Endodermal cell (in vitro differentiated cells): ENCODE data around the gene HAUS1. TPM values are rescaled to one million over a fixed set of nuclear protein-coding genes. Genes with fewer than 3 reads are reported as not detected.
"Not testable (repeated sequence)": the region's sequence is repeated elsewhere in the genome, so short reads cannot be mapped to it uniquely, and the experiment has no call there.

Experiments used
- DNase-seq: peaks from one replicate; pipeline ENCODE4 v3.0.0-alpha.2; 2017
- H3K27ac ChIP-seq: 2 replicates; pipeline ENCODE4 v1.5.1; 2013; ENCODE audit warnings: mild to moderate bottlenecking, low read depth, low read length, moderate library complexity
- H3K27me3 ChIP-seq: 2 replicates; pipeline ENCODE4 v1.6.1; 2013; ENCODE audit warnings: mild to moderate bottlenecking, low read length, moderate library complexity; ENCODE audit not compliant: insufficient read depth, control insufficient read depth, poor library complexity, severe bottlenecking
- H3K36me3 ChIP-seq: 2 replicates; pipeline ENCODE4 v1.7.0; 2013; ENCODE audit warnings: mild to moderate bottlenecking, low read length, moderate library complexity; ENCODE audit not compliant: control insufficient read depth, insufficient read depth
- H3K4me1 ChIP-seq: one replicate; pipeline ENCODE4 v1.7.0; 2013; ENCODE audit warnings: low read length; ENCODE audit not compliant: control insufficient read depth, insufficient read depth
- H3K4me3 ChIP-seq: 2 replicates; pipeline ENCODE4 v1.5.1; 2013; ENCODE audit warnings: mild to moderate bottlenecking, low read length, moderate library complexity
- H3K9ac ChIP-seq: 2 replicates; pipeline ENCODE4 v1.6.1; 2013; ENCODE audit warnings: mild to moderate bottlenecking, low read length, moderate library complexity; ENCODE audit not compliant: poor library complexity, severe bottlenecking; ENCODE audit errors: extremely low read depth
- H3K9me3 ChIP-seq: 2 replicates; pipeline ENCODE4 v1.6.1; 2013; ENCODE audit warnings: mild to moderate bottlenecking, low read length, moderate library complexity; ENCODE audit not compliant: control insufficient read depth
- H3K27ac Mint-ChIP-seq: 2 replicates; pipeline ENCODE4 v1.8.0; 2020; ENCODE audit warnings: mixed read lengths
- H3K27me3 Mint-ChIP-seq: 2 replicates; pipeline ENCODE4 v1.8.0; 2021; ENCODE audit warnings: mild to moderate bottlenecking, mixed read lengths; ENCODE audit not compliant: insufficient read depth
- H3K36me3 Mint-ChIP-seq: 2 replicates; pipeline ENCODE4 v1.8.0; 2020; ENCODE audit warnings: low read depth, mixed read lengths
- H3K4me1 Mint-ChIP-seq: 2 replicates; pipeline ENCODE4 v1.8.0; 2020; ENCODE audit warnings: mixed read lengths
- H3K4me3 Mint-ChIP-seq: 2 replicates; pipeline ENCODE4 v1.8.0; 2020; ENCODE audit warnings: mild to moderate bottlenecking, moderate library complexity, mixed read lengths
- H3K9me3 Mint-ChIP-seq: 2 replicates; pipeline ENCODE4 v1.8.0; 2020; ENCODE audit warnings: mild to moderate bottlenecking, mixed read lengths
- CTCF ChIP-seq: fragments of 200-600 bp; sonication (generic); conservative IDR thresholded peaks from 2 replicates; pipeline ENCODE4 v1.5.0; 2021; ENCODE audit warnings: antibody characterized with exemption, mild to moderate bottlenecking
- WGBS, 2 experiments: methylation state at CpG; one replicate each; pipeline versions ENCODE4 v1.1.5 to v1.1.7; 2013; ENCODE audit warnings: missing lambda C conversion rate in 2 of 2, mixed read lengths in 1 of 2; ENCODE audit not compliant: insufficient coverage in 1 of 2, insufficient read length in 1 of 2; 5-methylcytosine and 5-hydroxymethylcytosine counted together
- total RNA-seq, 2 donors: library from RNA; stranded (reverse); fragmentation: NEBNext Ultra II Directional in 1 of 2; extraction: Animal tissue kit (Norgen Biotek cat#: 25700) in 1 of 2; gene quantifications; 2 replicates in 1 of 2; 3 replicates in 1 of 2; pipeline ENCODE4 v1.2.1, GENCODE V29; 2021

HAUS1 gene
- total RNA-seq, 2 donors from 2014 or later: 80.1 to 130 TPM

- Mint-ChIP-seq H3K4me1 (peaks cover 10% of the 10 kb centered on the region), H3K36me3 (peaks cover 79% of the 10 kb centered on the region), H3K27me3 (no peaks in the 10 kb centered on the region), H3K27ac (no peak overlapping the region), H3K9me3 (no peaks in the 10 kb centered on the region), H3K4me3 (no peak overlapping the region)
- 100% methylated on average over 1 of the region's 1 CpG; no CpG with 5 or more reads in 1 of the 2 experiments for WGBS, 2 experiments
- Histone ChIP-seq H3K27me3 (no peaks in the 10 kb centered on the region), H3K9me3 (no peaks in the 10 kb centered on the region), H3K4me1 (peaks cover 4% of the 10 kb centered on the region), H3K27ac (no peak overlapping the region), H3K36me3 (peaks cover 71% of the 10 kb centered on the region), H3K4me3 (no peak overlapping the region), H3K9ac (no peak overlapping the region)
- no peak for DNase-seq
- no peak for TF ChIP-seq CTCF
Observed at GRCh38 chr18:46080156-46080555, 24.0 kb upstream of the HAUS1 start.

DNA sequence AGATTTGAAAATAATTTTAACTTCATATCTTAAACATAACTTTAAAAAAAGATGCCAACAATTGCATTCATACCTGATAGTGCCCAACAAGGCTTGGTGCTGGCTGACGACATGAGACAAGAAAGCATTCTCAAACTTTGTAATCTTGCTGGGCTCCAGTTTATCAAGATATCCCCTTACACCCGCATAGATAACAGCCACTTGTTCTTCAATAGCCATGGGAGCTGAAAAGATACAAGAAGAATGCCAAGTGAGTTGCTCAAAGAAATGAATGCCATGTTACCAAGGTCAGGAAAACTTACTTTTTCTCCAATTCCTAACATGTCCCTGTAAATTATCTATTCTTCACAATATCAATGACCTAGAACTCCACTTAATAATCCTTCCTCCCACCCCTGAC is 19.8 kb upstream of the HAUS1 start:
- 55 to 66% methylated on average over 2 of the region's 2 CpGs for WGBS, 2 experiments
- Histone ChIP-seq H3K27ac (peak overlapping the region; percentile 6), H3K9me3 (peaks cover 4% of the 10 kb centered on the region), H3K4me3 (peak overlapping the region; percentile 44), H3K27me3 (no peaks in the 10 kb centered on the region), H3K36me3 (peaks cover 91% of the 10 kb centered on the region), H3K4me1 (peaks cover 4% of the 10 kb centered on the region), H3K9ac (no peak overlapping the region)
- Mint-ChIP-seq H3K36me3 (peaks cover 93% of the 10 kb centered on the region), H3K27me3 (no peaks in the 10 kb centered on the region), H3K4me3 (no peak overlapping the region), H3K27ac (peak overlapping the region; percentile 93), H3K4me1 (peaks cover 25% of the 10 kb centered on the region), H3K9me3 (peaks cover 8% of the 10 kb centered on the region)
- no peak for DNase-seq
- no peak for TF ChIP-seq CTCF

DNA sequence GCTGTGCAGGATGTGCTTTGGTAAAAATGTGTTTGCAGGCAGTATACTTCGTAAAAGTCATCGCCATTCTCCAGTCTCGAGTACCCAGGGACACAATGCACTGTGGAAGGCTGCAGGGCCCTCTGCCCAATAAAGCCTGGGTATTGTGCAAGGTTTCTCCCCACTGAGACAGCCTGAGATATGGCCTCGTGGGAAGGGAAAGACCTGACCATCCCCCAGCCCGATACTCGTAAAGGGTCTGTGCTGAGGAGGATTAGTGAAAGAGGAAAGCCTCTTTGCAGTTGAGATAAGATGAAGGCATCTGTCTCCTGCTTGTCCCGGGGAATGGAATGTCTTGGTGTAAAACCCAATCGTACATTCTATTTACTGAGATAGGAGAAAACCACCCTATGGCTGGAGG is 15.7 kb upstream of the HAUS1 start:
- peak; percentile 71 for DNase-seq
- H3K27me3 ChIP-seq, H3K27me3 Mint-ChIP-seq, H3K27ac ChIP-seq, H3K4me1 ChIP-seq: not testable (repeated sequence)
- Mint-ChIP-seq H3K4me3 (peak overlapping the region; percentile 28), H3K9me3 (peaks cover 24% of the 10 kb centered on the region), H3K27ac (peak overlapping the region; percentile 94), H3K4me1 (peaks cover 26% of the 10 kb centered on the region), H3K36me3 (peaks cover 97% of the 10 kb centered on the region)
- H3K9me3 ChIP-seq: peaks cover 28% of the 10 kb centered on the region
- 46 to 80% methylated on average over 3 to 7 of the region's 8 CpGs for WGBS, 2 experiments
- peak overlapping the region; percentile 19 for H3K4me3 ChIP-seq
- peaks cover 92% of the 10 kb centered on the region for H3K36me3 ChIP-seq
- peak overlapping the region; percentile 58 for H3K9ac ChIP-seq

DNA sequence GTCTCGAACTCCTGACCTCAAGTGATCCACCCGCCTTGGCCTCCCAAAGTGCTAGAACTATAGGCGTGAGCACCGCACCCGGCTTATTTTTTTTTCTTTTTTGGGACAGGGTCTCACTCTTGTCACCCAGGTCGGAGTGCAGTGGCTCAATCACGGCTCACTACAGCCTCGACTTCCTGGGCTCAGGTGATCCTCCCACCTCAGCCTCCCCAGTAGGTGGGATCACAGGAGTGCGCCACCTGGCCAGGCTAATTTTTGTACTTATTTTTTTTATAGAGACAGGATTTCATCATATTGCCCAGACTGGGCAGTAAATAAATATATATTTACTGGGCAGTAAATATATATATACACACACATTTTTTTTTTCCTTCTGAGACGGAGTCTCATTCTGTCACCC is 8.7 kb upstream of the HAUS1 start:
- Histone ChIP-seq H3K36me3 (peaks cover 53% of the 10 kb centered on the region), H3K9me3 (peaks cover 13% of the 10 kb centered on the region), H3K4me1 (no peaks in the 10 kb centered on the region), H3K4me3 (peak overlapping the region; percentile 59), H3K27me3 (no peaks in the 10 kb centered on the region), H3K9ac (no peak overlapping the region), H3K27ac (no peak overlapping the region)
- peaks cover 5% of the 10 kb centered on the region for H3K9me3 Mint-ChIP-seq
- no peak for DNase-seq
- no peaks in the 10 kb centered on the region for H3K27me3 Mint-ChIP-seq
- H3K36me3 Mint-ChIP-seq: peaks cover 52% of the 10 kb centered on the region
- H3K4me1 Mint-ChIP-seq: peaks cover 15% of the 10 kb centered on the region
- H3K4me3 Mint-ChIP-seq: peak overlapping the region; percentile 22
- TF ChIP-seq CTCF: no peak
- H3K27ac Mint-ChIP-seq: no peak overlapping the region
- 93 to 99% methylated on average over 5 to 9 of the region's 10 CpGs for WGBS, 2 experiments
